GM23338 (cell line): ENCODE results near the gene VAPA. TPM values are rescaled to one million over a fixed set of nuclear protein-coding genes. Genes with fewer than 3 reads are reported as not detected.

ENCODE experiments used
- ATAC-seq: fragments of 200-7000 bp; cut with Tn5 transposase; 3 replicates; pipeline ENCODE4 v1.9.1; 2020
- DNase-seq: peaks from one replicate; pipeline ENCODE4 v3.0.0-alpha.2; 2015; ENCODE audit warnings: low spot score
- H2AFZ ChIP-seq: fragments of 200-600 bp; sonication (generic); 2 replicates; pipeline ENCODE4 v1.8.0; 2016; ENCODE audit warnings: antibody characterized with exemption, mild to moderate bottlenecking, moderate library complexity
- H3F3A ChIP-seq: fragments of 200-600 bp; sonication (generic); replicated peaks from 2 replicates; pipeline ENCODE4 v1.8.0; 2017; ENCODE audit warnings: antibody characterized with exemption, mixed run types, low read depth
- H3K27ac ChIP-seq: fragments of 200-600 bp; sonication (generic); 2 replicates; pipeline ENCODE4 v1.6.1; 2016; ENCODE audit warnings: low read depth
- H3K27me3 ChIP-seq: fragments of 200-600 bp; sonication (generic); 2 replicates; pipeline ENCODE4 v1.8.0; 2016; ENCODE audit warnings: mild to moderate bottlenecking, mixed run types, moderate library complexity; ENCODE audit not compliant: insufficient read depth
- H3K36me3 ChIP-seq: fragments of 200-600 bp; sonication (generic); 2 replicates; pipeline ENCODE4 v1.8.0; 2016; ENCODE audit warnings: mild to moderate bottlenecking; ENCODE audit not compliant: insufficient read depth
- H3K4me1 ChIP-seq: fragments of 200-600 bp; sonication (generic); 2 replicates; pipeline ENCODE4 v1.8.0; 2016; ENCODE audit warnings: mild to moderate bottlenecking, moderate library complexity; ENCODE audit not compliant: insufficient read depth
- H3K4me2 ChIP-seq: fragments of 200-600 bp; sonication (generic); 2 replicates; pipeline ENCODE4 v1.7.1; 2017; ENCODE audit warnings: mixed run types
- H3K4me3 ChIP-seq: fragments of 200-600 bp; sonication (generic); 2 replicates; pipeline ENCODE4 v1.6.1; 2016; ENCODE audit warnings: mixed run types
- H3K79me2 ChIP-seq: fragments of 200-600 bp; sonication (generic); replicated peaks from 2 replicates; pipeline ENCODE4 v1.8.0; 2017; ENCODE audit warnings: mild to moderate bottlenecking; ENCODE audit not compliant: insufficient read depth
- H3K9me2 ChIP-seq: fragments of 200-600 bp; sonication (generic); 2 replicates; pipeline ENCODE4 v1.8.0; 2017; ENCODE audit not compliant: insufficient read depth
- H4K20me1 ChIP-seq: fragments of 200-600 bp; sonication (generic); replicated peaks from 2 replicates; pipeline ENCODE4 v1.8.0; 2017; ENCODE audit warnings: mild to moderate bottlenecking; ENCODE audit not compliant: insufficient read depth
- H3K27ac Mint-ChIP-seq: 2 replicates; pipeline ENCODE4 v1.8.0; 2020; ENCODE audit warnings: inconsistent platforms, mild to moderate bottlenecking, moderate library complexity, mixed read lengths
- H3K27me3 Mint-ChIP-seq: 3 replicates; pipeline ENCODE4 v1.8.0; 2022; ENCODE audit warnings: low read depth, mild to moderate bottlenecking, moderate library complexity, mixed read lengths, inconsistent platforms; ENCODE audit not compliant: insufficient read depth, poor library complexity
- H3K36me3 Mint-ChIP-seq: 3 replicates; pipeline ENCODE4 v1.8.0; 2021; ENCODE audit warnings: low read depth, mild to moderate bottlenecking, inconsistent platforms, moderate library complexity, mixed read lengths
- H3K4me1 Mint-ChIP-seq: 3 replicates; pipeline ENCODE4 v1.8.0; 2020; ENCODE audit warnings: mild to moderate bottlenecking, inconsistent platforms, mixed read lengths
- H3K4me3 Mint-ChIP-seq: 3 replicates; pipeline ENCODE4 v1.8.0; 2021; ENCODE audit warnings: moderate library complexity, mild to moderate bottlenecking, inconsistent platforms, mixed read lengths
- H3K9me3 Mint-ChIP-seq: 3 replicates; pipeline ENCODE4 v1.8.0; 2020; ENCODE audit warnings: moderate library complexity, mild to moderate bottlenecking, inconsistent platforms, mixed read lengths
- CTCF ChIP-seq, 2 experiments: fragments of 200-600 bp in 1 of 2; sonication (generic) in 1 of 2; conservative IDR thresholded peaks; 2 replicates each; pipeline versions ENCODE4 v1.5.1 to v1.6.1; 2016 to 2017; ENCODE audit warnings: antibody characterized with exemption in 2 of 2, low read depth in 2 of 2, mild to moderate bottlenecking in 2 of 2, moderate library complexity in 1 of 2
- ETS1 ChIP-seq: IDR thresholded peaks from 2 replicates; pipeline ENCODE4 v1.6.1; 2016; ENCODE audit warnings: antibody characterized with exemption
- EZH2 ChIP-seq: fragments of 200-600 bp; sonication (generic); IDR thresholded peaks from one replicate; pipeline ENCODE4 v1.8.0; 2017; ENCODE audit warnings: antibody characterized with exemption, mild to moderate bottlenecking, low read depth; ENCODE audit not compliant: unreplicated experiment
- EZH2phosphoT487 ChIP-seq: fragments of 200-600 bp; sonication (generic); IDR thresholded peaks from one replicate; pipeline ENCODE4 v1.8.1; 2018; ENCODE audit warnings: antibody characterized with exemption; ENCODE audit not compliant: unreplicated experiment
- REST ChIP-seq: IDR thresholded peaks from one replicate; pipeline ENCODE4 v1.6.1; 2018; ENCODE audit warnings: antibody characterized with exemption; ENCODE audit not compliant: unreplicated experiment
- STAT1 ChIP-seq: IDR thresholded peaks from one replicate; pipeline ENCODE4 v1.6.1; 2016; ENCODE audit warnings: antibody characterized with exemption; ENCODE audit not compliant: unreplicated experiment
- ZNF331 ChIP-seq: fragments of 250-450 bp; sonication (Bioruptor Pico); IDR thresholded peaks from 2 replicates; pipeline ENCODE4 v1.5.0; 2020; ENCODE audit warnings: low read depth, mild to moderate bottlenecking, moderate library complexity
- ZNF462 ChIP-seq: fragments of 250-450 bp; sonication (Bioruptor Pico); IDR thresholded peaks from 2 replicates; pipeline ENCODE4 v1.5.0; 2020; ENCODE audit warnings: mild to moderate bottlenecking, moderate library complexity
- polyA plus RNA-seq: library from polyadenylated mRNA; unstranded; fragments of >200 nt; fragmentation: Nextera tagmentation; extraction: Ambion mirVana; gene quantifications from 2 replicates; pipeline ENCODE4 v1.2.1, GENCODE V29; 2016
- total RNA-seq: library from RNA; depleted of rRNA; stranded (reverse); fragments of >200 nt; shearing (Covaris generic); gene quantifications from 2 replicates; pipeline ENCODE4 v1.2.3, GENCODE V29; 2014

The VAPA gene
- total and polyA plus RNA-seq, 2 experiments from 2014 or later: 162 to 178 TPM

- peak; percentile 84 for DNase-seq
- no peak for TF ChIP-seq EZH2
- TF ChIP-seq CTCF (conservative IDR thresholded peaks at IDR 0.05; ENCODE audit: low read depth in 2 of 2): peak; percentile 83 to 89
- no peak for TF ChIP-seq ZNF331 (CRISPR knock-in tag)
Measured at GRCh38 chr18:9971313-9971920, 57.6 kb downstream of the VAPA start.

GRCh38 chr18:9973470-9973869 is 59.7 kb downstream of the VAPA start:
- Mint-ChIP-seq H3K4me1 (peaks cover 16% of the 10 kb centered on the region), H3K27ac (no peak overlapping the region), H3K36me3 (peaks cover 20% of the 10 kb centered on the region; the same call in 2 of the 3 replicates), H3K27me3 (peaks cover 4% of the 10 kb centered on the region), H3K9me3 (peaks cover 33% of the 10 kb centered on the region), H3K4me3 (no peak overlapping the region)
- no peak overlapping the region for H3K4me2 ChIP-seq
- no peak overlapping the region for H3K27ac ChIP-seq
- no peaks in the 10 kb centered on the region for H3K4me1 ChIP-seq
- DNase-seq (no peak), ATAC-seq (no peak)
- H3F3A ChIP-seq: no peaks in the 10 kb centered on the region
- H3K36me3 ChIP-seq: no peaks in the 10 kb centered on the region
- no peak overlapping the region for H2AFZ ChIP-seq
- H3K4me3 ChIP-seq: no peak overlapping the region
- no peaks in the 10 kb centered on the region for H3K79me2 ChIP-seq
- H4K20me1 ChIP-seq: no peaks in the 10 kb centered on the region
- no peaks in the 10 kb centered on the region for H3K9me2 ChIP-seq
- no peaks in the 10 kb centered on the region for H3K27me3 ChIP-seq
- no peak for TF ChIP-seq EZH2phosphoT487
- TF ChIP-seq ETS1: no peak
- TF ChIP-seq REST: no peak
- no peak for TF ChIP-seq ZNF462 (CRISPR knock-in tag)
- TF ChIP-seq STAT1: no peak

More at GRCh38 chr18:9971313-9971920, 57.6 kb downstream of the VAPA start:
- Histone ChIP-seq H3K4me2 (no peak overlapping the region), H3K79me2 (no peaks in the 10 kb centered on the region), H3K27me3 (no peaks in the 10 kb centered on the region), H3K27ac (no peak overlapping the region), H3K36me3 (no peaks in the 10 kb centered on the region), H3K9me2 (no peaks in the 10 kb centered on the region), H3K4me3 (no peak overlapping the region), H4K20me1 (no peaks in the 10 kb centered on the region), H3F3A (no peaks in the 10 kb centered on the region), H3K4me1 (no peaks in the 10 kb centered on the region), H2AFZ (no peak overlapping the region)
- H3K9me3 Mint-ChIP-seq: peaks cover 24% of the 10 kb centered on the region
- peaks cover 13% of the 10 kb centered on the region; the same call in 2 of the 3 replicates for H3K36me3 Mint-ChIP-seq
- peaks cover 5% of the 10 kb centered on the region for H3K27me3 Mint-ChIP-seq
- H3K4me1 Mint-ChIP-seq: peaks cover 27% of the 10 kb centered on the region
- no peak overlapping the region for H3K27ac Mint-ChIP-seq
- ATAC-seq: peak; percentile 43
- H3K4me3 Mint-ChIP-seq: no peak overlapping the region
